NCI-H2171 (cell line): ENCODE measurements around the gene ATP8A2.

Source experiments
- DNase-seq: peaks from one replicate; lab custom pipeline; 2025; lab: John Stamatoyannopoulos, UW

ATP8A2 gene

GRCh38 chr13:25886438-25887214, 514.9 kb downstream of the ATP8A2 start:
- DNase-seq: no peak

- no peak for DNase-seq
Observed at GRCh38 chr13:25887962-25888655, 516.3 kb downstream of the ATP8A2 start.

GRCh38 chr13:25890671-25891212, 519.0 kb downstream of the ATP8A2 start:
- no peak for DNase-seq

- no peak for DNase-seq
Observed at GRCh38 chr13:25898991-25899390, 527.2 kb downstream of the ATP8A2 start.

- DNase-seq: no peak
Observed at GRCh38 chr13:25899464-25899863, 527.7 kb downstream of the ATP8A2 start.

- no peak for DNase-seq
Observed at GRCh38 chr13:25899952-25900351, 528.2 kb downstream of the ATP8A2 start.

- no peak for DNase-seq
Observed at GRCh38 chr13:25901460-25902376, 529.9 kb downstream of the ATP8A2 start.

GRCh38 chr13:25902455-25902854, 530.7 kb downstream of the ATP8A2 start:
- no peak for DNase-seq

GRCh38 chr13:25902891-25903341, 531.1 kb downstream of the ATP8A2 start:
- no peak for DNase-seq

- no peak for DNase-seq
Observed at GRCh38 chr13:25904830-25905229, 533.1 kb downstream of the ATP8A2 start.

GRCh38 chr13:25905611-25906010, 533.8 kb downstream of the ATP8A2 start:
- DNase-seq: no peak

GRCh38 chr13:25906191-25906661, 534.5 kb downstream of the ATP8A2 start:
- DNase-seq: no peak

- no peak for DNase-seq
Observed at GRCh38 chr13:25908366-25908765, 536.6 kb downstream of the ATP8A2 start.

- DNase-seq: no peak
Observed at GRCh38 chr13:25910243-25910642, 538.5 kb downstream of the ATP8A2 start.

GRCh38 chr13:25910991-25911419, 539.2 kb downstream of the ATP8A2 start:
- DNase-seq: no peak

GRCh38 chr13:25912961-25913360, 541.2 kb downstream of the ATP8A2 start:
- no peak for DNase-seq

- DNase-seq: no peak
Observed at GRCh38 chr13:25915840-25916518, 544.2 kb downstream of the ATP8A2 start.

- no peak for DNase-seq
Observed at GRCh38 chr13:25920277-25920676, 548.5 kb downstream of the ATP8A2 start.

GRCh38 chr13:25920931-25921330, 549.2 kb downstream of the ATP8A2 start:
- no peak for DNase-seq

GRCh38 chr13:25922376-25922775, 550.6 kb downstream of the ATP8A2 start:
- no peak for DNase-seq
